Endothelial cell (in vitro differentiated cells): ENCODE data around the gene UTF1. TPM values are rescaled to one million over a fixed set of nuclear protein-coding genes. Genes with fewer than 3 reads are reported as not detected.

Experiments
- DNase-seq: peaks from one replicate; pipeline ENCODE4 v3.0.0; 2021; ENCODE audit warnings: low spot score
- H3K27ac Mint-ChIP-seq: one replicate; pipeline ENCODE4 v1.8.0; 2021; ENCODE audit warnings: mixed read lengths, inconsistent platforms; ENCODE audit not compliant: unreplicated experiment
- H3K27me3 Mint-ChIP-seq: one replicate; pipeline ENCODE4 v1.8.0; 2021; ENCODE audit warnings: mild to moderate bottlenecking, moderate library complexity, mixed read lengths, inconsistent platforms; ENCODE audit not compliant: unreplicated experiment
- H3K36me3 Mint-ChIP-seq: one replicate; pipeline ENCODE4 v1.8.0; 2021; ENCODE audit warnings: mild to moderate bottlenecking, low read depth, mixed read lengths, inconsistent platforms; ENCODE audit not compliant: unreplicated experiment
- H3K4me1 Mint-ChIP-seq: one replicate; pipeline ENCODE4 v1.8.0; 2021; ENCODE audit warnings: mild to moderate bottlenecking, mixed read lengths, inconsistent platforms; ENCODE audit not compliant: unreplicated experiment
- H3K4me3 Mint-ChIP-seq: one replicate; pipeline ENCODE4 v1.8.0; 2021; ENCODE audit warnings: mild to moderate bottlenecking, mixed read lengths, inconsistent platforms; ENCODE audit not compliant: unreplicated experiment
- H3K9me3 Mint-ChIP-seq: one replicate; pipeline ENCODE4 v1.8.0; 2021; ENCODE audit warnings: mixed read lengths, inconsistent platforms; ENCODE audit not compliant: unreplicated experiment
- total RNA-seq: library from RNA; stranded (reverse); fragmentation: NEBNext Ultra II Directional; extraction: Animal tissue kit (Norgen Biotek cat#: 25700); gene quantifications from one replicate; pipeline ENCODE4 v1.2.1, GENCODE V29; 2021; ENCODE audit not compliant: unreplicated experiment
- TF ChIP-seq, protein P1 (sequence below): fragments of 200-600 bp; sonication (generic); IDR thresholded peaks from one replicate; pipeline ENCODE4 v1.5.0; 2021; ENCODE audit warnings: antibody characterized with exemption; ENCODE audit not compliant: unreplicated experiment

The UTF1 gene
- total RNA-seq, 1 donor from 2014 or later, result 0.38 TPM

DNA sequence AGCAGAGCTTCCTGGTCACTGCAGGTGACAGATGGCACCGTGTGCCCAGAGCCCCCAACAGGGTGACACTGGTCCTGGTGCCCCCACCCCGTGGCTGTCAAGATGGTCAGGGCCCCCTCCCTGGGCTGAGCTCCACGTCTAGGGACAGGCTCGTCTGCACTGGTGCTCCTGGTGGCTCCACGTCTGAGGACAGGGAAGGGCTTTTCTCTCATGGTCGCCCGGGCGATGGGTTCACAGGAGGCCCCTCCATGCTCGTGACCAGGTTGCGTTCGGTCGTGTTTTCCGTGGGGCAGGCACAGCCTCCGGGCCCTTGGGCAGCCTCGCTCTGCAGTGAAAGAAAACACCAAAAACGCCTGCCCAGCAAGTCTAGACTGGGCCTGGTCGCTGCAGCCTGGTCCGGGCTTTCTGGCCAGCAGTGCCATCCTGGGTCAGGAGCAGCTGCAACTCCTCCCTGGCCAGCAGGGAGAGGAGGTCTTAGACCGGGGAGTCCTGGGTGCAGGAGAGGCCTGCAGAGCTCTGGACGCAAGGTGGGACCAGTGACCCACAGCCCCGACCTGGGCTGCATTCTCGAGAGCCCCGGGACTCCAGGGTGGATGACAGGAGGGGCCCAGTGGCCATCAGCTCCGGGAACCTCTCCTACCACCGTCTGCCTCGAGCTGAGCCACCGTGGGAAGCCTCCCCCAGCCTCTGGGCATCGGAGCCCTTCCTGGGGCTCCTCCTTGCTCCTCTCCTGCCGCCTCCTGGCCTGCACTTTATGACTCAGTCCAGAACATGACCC lies 27.9 kb upstream of the UTF1 start:
- H3K4me1 Mint-ChIP-seq, result no peaks in the 10 kb centered on the region
- no peak overlapping the region for H3K4me3 Mint-ChIP-seq
- H3K9me3 Mint-ChIP-seq, result no peaks in the 10 kb centered on the region
- DNase-seq, result no peak
- no peaks in the 10 kb centered on the region for H3K36me3 Mint-ChIP-seq
- TF ChIP-seq, protein P1, sequence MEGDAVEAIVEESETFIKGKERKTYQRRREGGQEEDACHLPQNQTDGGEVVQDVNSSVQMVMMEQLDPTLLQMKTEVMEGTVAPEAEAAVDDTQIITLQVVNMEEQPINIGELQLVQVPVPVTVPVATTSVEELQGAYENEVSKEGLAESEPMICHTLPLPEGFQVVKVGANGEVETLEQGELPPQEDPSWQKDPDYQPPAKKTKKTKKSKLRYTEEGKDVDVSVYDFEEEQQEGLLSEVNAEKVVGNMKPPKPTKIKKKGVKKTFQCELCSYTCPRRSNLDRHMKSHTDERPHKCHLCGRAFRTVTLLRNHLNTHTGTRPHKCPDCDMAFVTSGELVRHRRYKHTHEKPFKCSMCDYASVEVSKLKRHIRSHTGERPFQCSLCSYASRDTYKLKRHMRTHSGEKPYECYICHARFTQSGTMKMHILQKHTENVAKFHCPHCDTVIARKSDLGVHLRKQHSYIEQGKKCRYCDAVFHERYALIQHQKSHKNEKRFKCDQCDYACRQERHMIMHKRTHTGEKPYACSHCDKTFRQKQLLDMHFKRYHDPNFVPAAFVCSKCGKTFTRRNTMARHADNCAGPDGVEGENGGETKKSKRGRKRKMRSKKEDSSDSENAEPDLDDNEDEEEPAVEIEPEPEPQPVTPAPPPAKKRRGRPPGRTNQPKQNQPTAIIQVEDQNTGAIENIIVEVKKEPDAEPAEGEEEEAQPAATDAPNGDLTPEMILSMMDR, result no peak
- no peak overlapping the region for H3K27ac Mint-ChIP-seq
- H3K27me3 Mint-ChIP-seq, result peaks cover 9% of the 10 kb centered on the region

DNA sequence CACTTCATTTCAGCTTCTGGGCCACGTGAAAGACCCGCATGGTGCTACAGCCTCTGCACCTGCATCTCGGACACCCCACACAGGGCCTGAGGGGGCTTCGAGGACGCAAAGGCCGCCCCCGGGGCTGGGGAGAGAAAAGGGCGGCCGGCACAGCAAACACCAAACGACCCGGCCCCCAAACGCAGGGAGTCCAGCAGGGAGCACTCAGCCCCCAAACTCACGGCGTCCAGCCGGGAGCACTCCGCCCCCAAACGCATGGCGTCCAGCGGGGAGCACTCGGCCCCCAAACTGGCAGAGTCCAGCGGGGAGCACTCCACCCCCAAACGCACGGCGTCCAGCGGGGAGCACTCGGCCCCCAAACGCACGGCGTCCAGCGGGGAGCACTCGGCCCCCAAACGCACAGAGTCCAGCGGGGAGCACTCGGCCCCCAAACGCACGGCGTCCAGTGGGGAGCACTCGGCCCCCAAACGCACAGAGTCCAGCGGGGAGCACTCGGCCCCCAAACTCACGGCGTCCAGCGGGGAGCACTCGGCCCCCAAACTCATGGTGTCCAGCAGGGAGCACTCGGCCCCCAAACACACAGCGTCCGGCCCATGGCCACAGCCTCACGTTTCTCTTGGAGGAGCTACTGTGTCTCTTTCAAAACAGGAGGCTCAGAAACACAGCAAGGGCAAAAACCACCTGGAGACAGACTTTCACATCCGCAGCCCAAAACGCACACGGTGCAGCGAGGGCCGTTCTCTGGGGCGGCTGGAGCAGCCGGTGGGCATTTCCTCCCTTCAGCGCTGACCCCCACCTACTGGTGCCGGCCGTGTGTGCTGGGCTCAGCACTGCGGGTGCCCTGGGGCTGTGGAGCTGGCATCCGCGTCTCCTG lies 27.0 kb upstream of the UTF1 start:
- Mint-ChIP-seq H3K36me3 (no peaks in the 10 kb centered on the region), H3K27me3 (peaks cover 9% of the 10 kb centered on the region), H3K4me1 (no peaks in the 10 kb centered on the region), H3K9me3 (no peaks in the 10 kb centered on the region), H3K27ac (no peak overlapping the region), H3K4me3 (no peak overlapping the region)
- TF ChIP-seq, protein P1, result no peak
- DNase-seq, result no peak

DNA sequence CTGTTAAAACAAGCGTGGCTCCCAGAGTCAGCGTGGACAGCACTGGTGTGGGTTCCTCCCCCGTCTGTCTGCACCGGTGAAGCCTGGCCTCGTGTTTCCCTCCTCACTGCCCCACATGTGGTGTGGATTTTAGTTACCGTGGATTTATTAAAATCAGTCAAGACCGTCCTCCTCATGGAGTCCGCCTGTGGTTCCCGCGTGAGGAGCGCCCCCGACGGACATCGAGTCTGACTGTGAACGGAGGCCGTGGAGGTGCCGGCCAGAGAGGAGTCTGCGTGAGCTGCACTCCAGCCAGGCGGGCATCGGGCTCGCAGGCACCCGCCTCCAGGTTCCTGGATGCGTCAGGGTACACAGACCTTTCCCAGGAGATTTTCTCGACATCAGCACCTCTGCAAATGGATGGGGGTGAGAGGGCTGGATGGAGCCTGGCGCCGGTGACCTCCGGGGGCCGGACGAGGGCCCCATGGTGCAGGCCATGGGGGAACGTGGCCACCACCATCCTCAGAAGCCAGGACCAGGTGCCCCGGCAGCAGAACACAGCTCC lies 26.3 kb upstream of the UTF1 start:
- peaks cover 9% of the 10 kb centered on the region for H3K27me3 Mint-ChIP-seq
- no peak for DNase-seq
- no peaks in the 10 kb centered on the region for H3K9me3 Mint-ChIP-seq
- H3K4me3 Mint-ChIP-seq, result no peak overlapping the region
- no peaks in the 10 kb centered on the region for H3K4me1 Mint-ChIP-seq
- TF ChIP-seq, protein P1, result no peak
- H3K27ac Mint-ChIP-seq, result no peak overlapping the region
- H3K36me3 Mint-ChIP-seq, result no peaks in the 10 kb centered on the region

DNA sequence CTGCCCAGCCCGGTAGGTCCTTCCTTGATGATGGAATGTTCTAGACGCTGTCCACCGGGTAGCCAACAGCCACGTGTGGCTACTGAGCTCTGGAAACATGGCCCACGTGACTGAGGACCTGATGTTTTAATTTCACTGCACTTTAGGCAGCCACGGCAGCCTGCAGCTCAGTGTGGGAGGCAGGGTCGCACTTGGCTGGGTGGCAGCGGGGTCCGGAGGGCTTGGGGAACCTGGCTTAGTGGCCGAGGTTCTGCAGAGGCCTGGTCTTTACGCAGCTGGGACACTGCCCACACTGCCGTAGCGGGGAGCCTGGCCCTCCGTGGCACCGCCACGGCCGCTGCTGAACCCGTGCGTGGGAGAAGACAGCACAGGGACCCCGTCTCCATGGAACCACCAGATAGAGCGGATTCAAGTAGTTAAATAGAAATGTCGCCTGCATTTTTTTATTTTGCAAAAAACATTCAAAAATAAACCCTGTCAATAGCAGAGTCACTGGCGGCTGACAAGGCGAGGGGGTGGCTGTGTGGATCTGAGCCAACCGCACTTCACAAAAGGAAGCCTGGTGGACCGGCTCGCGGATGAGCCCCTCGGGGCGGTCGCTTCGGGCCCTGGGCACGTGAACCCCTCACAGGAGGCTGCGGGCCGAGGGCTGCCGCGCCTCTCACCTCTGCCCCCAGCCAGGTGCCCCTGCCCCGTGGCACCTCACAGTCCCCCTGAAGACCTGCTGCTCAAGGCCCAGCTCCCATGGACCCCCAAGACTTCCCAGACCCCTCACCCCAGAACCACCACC lies 25.6 kb upstream of the UTF1 start:
- Mint-ChIP-seq H3K9me3 (no peaks in the 10 kb centered on the region), H3K4me3 (no peak overlapping the region), H3K36me3 (no peaks in the 10 kb centered on the region), H3K27me3 (peaks cover 6% of the 10 kb centered on the region), H3K4me1 (no peaks in the 10 kb centered on the region), H3K27ac (peak overlapping the region; percentile 61)
- DNase-seq, result no peak
- TF ChIP-seq, protein P1, result no peak
